GM19035 (cell line): ENCODE measurements around the gene ACOT4.
"Not testable (repeated sequence)": the region's sequence is repeated elsewhere in the genome, so short reads cannot be mapped to it uniquely, and the experiment has no call there.

Source experiments
- ATAC-seq: cut with Tn5 transposase; IDR thresholded peaks from one replicate; pipeline ENCODE4 v1.9.1; 2021; ENCODE audit not compliant: unreplicated experiment

Gene ACOT4

GRCh38 chr14:73591690-73592449, at the start of gene ACOT4:
Gene ACOT4 (plus strand): TSS chr14:73591873. CDS start chr14:73591960, 87 bp downstream.
- ATAC-seq, result peak; percentile 75

GRCh38 chr14:73542961-73543360, 48.7 kb upstream of the ACOT4 start:
- ATAC-seq, result not testable (repeated sequence)

GRCh38 chr14:73545353-73545752, 46.3 kb upstream of the ACOT4 start:
- ATAC-seq, result not testable (repeated sequence)

- not testable (repeated sequence) for ATAC-seq
Observed at GRCh38 chr14:73549097-73549496, 42.6 kb upstream of the ACOT4 start.

GRCh38 chr14:73549889-73550524, 41.7 kb upstream of the ACOT4 start:
- not testable (repeated sequence) for ATAC-seq

GRCh38 chr14:73553845-73554244, 37.8 kb upstream of the ACOT4 start:
- no peak for ATAC-seq

- ATAC-seq, result not testable (repeated sequence)
Observed at GRCh38 chr14:73557201-73557600, 34.5 kb upstream of the ACOT4 start.

GRCh38 chr14:73558238-73558637, 33.4 kb upstream of the ACOT4 start:
- ATAC-seq, result not testable (repeated sequence)

- not testable (repeated sequence) for ATAC-seq
Observed at GRCh38 chr14:73562256-73562655, 29.4 kb upstream of the ACOT4 start.

GRCh38 chr14:73562696-73563095, 29.0 kb upstream of the ACOT4 start:
- not testable (repeated sequence) for ATAC-seq

GRCh38 chr14:73566431-73566830, 25.2 kb upstream of the ACOT4 start:
- ATAC-seq, result not testable (repeated sequence)

GRCh38 chr14:73566935-73567334, 24.7 kb upstream of the ACOT4 start:
- not testable (repeated sequence) for ATAC-seq

GRCh38 chr14:73567358-73567757, 24.3 kb upstream of the ACOT4 start:
- ATAC-seq, result no peak

GRCh38 chr14:73567951-73568885, 23.5 kb upstream of the ACOT4 start:
- ATAC-seq, result no peak

GRCh38 chr14:73568886-73569184, 22.8 kb upstream of the ACOT4 start:
- ATAC-seq, result not testable (repeated sequence)

- peak; percentile 62 for ATAC-seq
Observed at GRCh38 chr14:73569185-73569958, 22.3 kb upstream of the ACOT4 start, which contains the start of gene ACOT2. Gene ACOT2 (plus strand): TSS chr14:73569213. CDS start chr14:73569241, 28 bp downstream.

- peak; percentile 53 for ATAC-seq
Observed at GRCh38 chr14:73570913-73571312, 20.8 kb upstream of the ACOT4 start.

- not testable (repeated sequence) for ATAC-seq
Observed at GRCh38 chr14:73573034-73573433, 18.6 kb upstream of the ACOT4 start.

- not testable (repeated sequence) for ATAC-seq
Observed at GRCh38 chr14:73573740-73574139, 17.9 kb upstream of the ACOT4 start.

- not testable (repeated sequence) for ATAC-seq
Observed at GRCh38 chr14:73574251-73574650, 17.4 kb upstream of the ACOT4 start.
